Caco-2 (cell line): ENCODE measurements around the gene ST6GALNAC1. TPM values are rescaled to one million over a fixed set of nuclear protein-coding genes. Genes with fewer than 3 reads are reported as not detected.

Experiments
- BruUV-seq: library from RNA; stranded (reverse); fragments of 400-500 nt; replicated peaks from 2 replicates; lab custom pipeline; 2021; lab: Mats Ljungman, UMichigan
- CTCF ChIA-PET: fragments of 300-600 bp; sonication (Branson Sonifier 250); formaldehyde crosslinking; loops from one replicate; lab custom pipeline; 2022; ENCODE audit warnings: antibody characterized with exemption; lab: Charles Lee
- POLR2A ChIA-PET: fragments of 300-600 bp; sonication (Branson Sonifier 250); formaldehyde crosslinking; loops from one replicate; lab custom pipeline; 2022; ENCODE audit warnings: antibody characterized with exemption; lab: Charles Lee
- DNase-seq, 2 experiments: peaks; one replicate each; pipeline versions ENCODE4 v3.0.0 to v3.0.0-alpha.2; 2020 to 2022
- H3K27me3 ChIP-seq: replicated peaks from 2 replicates; pipeline ENCODE4 v1.6.0; 2011; ENCODE audit warnings: low read length; ENCODE audit not compliant: control insufficient read depth, insufficient read depth
- H3K36me3 ChIP-seq: 2 replicates; pipeline ENCODE4 v1.5.1; 2011; ENCODE audit warnings: low read length; ENCODE audit not compliant: control insufficient read depth, insufficient read depth
- H3K4me1 ChIP-seq: fragments of 250-450 bp; sonication (Bioruptor Pico); 2 replicates; pipeline ENCODE4 v1.5.1; 2020; ENCODE audit warnings: mild to moderate bottlenecking
- H3K4me3 ChIP-seq: 2 replicates; pipeline ENCODE4 v1.5.1; 2011; ENCODE audit warnings: low read depth, mild to moderate bottlenecking, control low read depth, low read length
- H3K9me3 ChIP-seq: fragments of 250-450 bp; sonication (Bioruptor Pico); 2 replicates; pipeline ENCODE4 v1.5.1; 2020; ENCODE audit warnings: mild to moderate bottlenecking, moderate library complexity
- H3K27ac Mint-ChIP-seq: one replicate; pipeline ENCODE4 v1.8.0; 2022; ENCODE audit warnings: mixed read lengths; ENCODE audit not compliant: unreplicated experiment
- H3K27me3 Mint-ChIP-seq: one replicate; pipeline ENCODE4 v1.8.0; 2022; ENCODE audit warnings: mixed read lengths; ENCODE audit not compliant: insufficient read depth, unreplicated experiment
- H3K36me3 Mint-ChIP-seq: one replicate; pipeline ENCODE4 v1.8.0; 2022; ENCODE audit warnings: mild to moderate bottlenecking, mixed read lengths; ENCODE audit not compliant: insufficient read depth, unreplicated experiment
- H3K4me1 Mint-ChIP-seq: one replicate; pipeline ENCODE4 v1.8.0; 2022; ENCODE audit warnings: low read depth, mixed read lengths; ENCODE audit not compliant: unreplicated experiment
- H3K4me3 Mint-ChIP-seq: one replicate; pipeline ENCODE4 v1.8.0; 2022; ENCODE audit warnings: mild to moderate bottlenecking, moderate library complexity, mixed read lengths; ENCODE audit not compliant: unreplicated experiment
- H3K9me3 Mint-ChIP-seq: one replicate; pipeline ENCODE4 v1.8.0; 2022; ENCODE audit warnings: mixed read lengths; ENCODE audit not compliant: unreplicated experiment
- CTCF ChIP-seq, 2 experiments: fragments of 200-600 bp in 1 of 2; IDR thresholded peaks; 1 replicate in 1 of 2; 2 replicates in 1 of 2; pipeline versions ENCODE4 v1.5.1 to v1.8.0; 2011 to 2022; ENCODE audit warnings: antibody characterized with exemption in 1 of 2, control low read depth in 1 of 2, inconsistent platforms in 1 of 2, low read depth in 1 of 2, low read length in 1 of 2, mild to moderate bottlenecking in 1 of 2, moderate library complexity in 1 of 2; ENCODE audit not compliant: insufficient read depth in 1 of 2, severe bottlenecking in 1 of 2, unreplicated experiment in 1 of 2
- intact Hi-C: fragments of 100-400 bp; cut with micrococcal nuclease; formaldehyde crosslinking; loops from one replicate; pipeline ENCODE4 v1.10.0; 2022; ENCODE audit not compliant: unreplicated experiment
- total RNA-seq: library from RNA; stranded (reverse); gene quantifications from 2 replicates; pipeline ENCODE4 v1.2.3, GENCODE V29; 2022

Gene ST6GALNAC1
- total RNA-seq, 1 experiment from 2014 or later: 1.7 TPM

GRCh38 chr17:76687298-76688164 is 44.0 kb upstream of the ST6GALNAC1 start:
- Histone ChIP-seq H3K4me3 (no peak overlapping the region), H3K36me3 (no peaks in the 10 kb centered on the region; the same call in 1 of the 2 replicates), H3K27me3 (no peaks in the 10 kb centered on the region), H3K9me3 (no peaks in the 10 kb centered on the region), H3K4me1 (peaks cover 30% of the 10 kb centered on the region)
- Mint-ChIP-seq H3K4me3 (no peak overlapping the region), H3K9me3 (no peaks in the 10 kb centered on the region), H3K36me3 (peaks cover 7% of the 10 kb centered on the region), H3K27ac (peak overlapping the region; percentile 22), H3K27me3 (no peaks in the 10 kb centered on the region), H3K4me1 (peaks cover 18% of the 10 kb centered on the region)
- TF ChIP-seq CTCF (IDR thresholded peaks at IDR 0.05; ENCODE audit: insufficient read depth in 1 of 2, low read depth in 1 of 2, low read length in 1 of 2, severe bottlenecking in 1 of 2, unreplicated experiment in 1 of 2): no peak
- ChIA-PET POLR2A (no interaction called here), CTCF (interaction anchor here (0.6 kb wide), 1 partner anchor 75 kb away, joined by 3 read pairs; no protein-coding TSS in a partner anchor)
- no TSS peak for BruUV-seq
- intact Hi-C loops: loop anchor here (2.0 kb wide), 1 partner anchor 27 kb away; no protein-coding TSS in a partner anchor
- no peak for DNase-seq

DNA sequence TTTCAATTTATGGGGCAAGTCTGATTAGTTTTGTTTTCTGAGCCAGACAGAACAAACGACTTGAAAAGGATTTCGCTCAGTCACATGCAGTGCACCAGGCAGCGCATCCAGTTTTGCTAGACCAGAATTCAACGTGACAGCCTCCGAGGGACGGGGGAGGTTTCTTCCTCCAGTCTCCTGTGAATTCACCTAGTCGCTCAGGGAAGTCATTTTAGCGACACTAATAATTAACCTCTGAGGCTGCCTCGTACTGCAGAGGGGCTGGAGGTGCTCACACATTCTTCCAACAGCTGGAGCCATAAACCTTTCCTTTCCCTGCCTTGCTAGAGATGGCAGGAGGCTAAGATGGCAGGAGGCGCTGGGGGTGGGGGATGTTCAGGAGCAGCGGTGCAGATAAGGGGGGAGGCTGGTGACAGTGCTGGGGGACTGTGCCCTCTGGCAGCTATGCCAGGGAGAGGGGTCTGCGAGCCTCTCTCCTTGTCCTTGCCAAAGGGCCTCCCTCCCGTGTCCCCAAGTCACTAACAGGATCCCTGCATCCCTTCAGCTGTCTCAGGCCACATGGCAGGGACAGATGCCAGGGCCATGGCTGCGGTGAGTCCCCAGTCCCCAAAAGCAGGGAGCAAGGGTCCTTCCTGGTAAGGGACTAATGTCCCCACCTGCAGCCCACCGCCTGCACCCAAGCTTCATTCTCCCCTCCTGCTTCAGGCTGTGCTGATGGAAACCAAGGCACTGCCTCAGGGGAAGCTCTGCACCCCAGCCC is 43.2 kb upstream of the ST6GALNAC1 start:
- peaks cover 30% of the 10 kb centered on the region for H3K4me1 ChIP-seq
- CTCF ChIA-PET: interaction anchor here (0.6 kb wide), 1 partner anchor 75 kb away, joined by 3 read pairs; no protein-coding TSS in a partner anchor
- Mint-ChIP-seq H3K36me3 (peaks cover 13% of the 10 kb centered on the region), H3K27ac (peak overlapping the region; percentile 22), H3K9me3 (no peaks in the 10 kb centered on the region), H3K27me3 (no peaks in the 10 kb centered on the region), H3K4me1 (peaks cover 18% of the 10 kb centered on the region), H3K4me3 (no peak overlapping the region)
- intact Hi-C loops: loop anchor here (2.0 kb wide), 1 partner anchor 28 kb away; no protein-coding TSS in a partner anchor
- no peak for TF ChIP-seq CTCF (IDR thresholded peaks at IDR 0.05; ENCODE audit: insufficient read depth in 1 of 2, low read depth in 1 of 2, low read length in 1 of 2, severe bottlenecking in 1 of 2, unreplicated experiment in 1 of 2)
- no peaks in the 10 kb centered on the region for H3K27me3 ChIP-seq
- no peak overlapping the region for H3K4me3 ChIP-seq
- POLR2A ChIA-PET: interaction anchor here (0.6 kb wide), 2 partner anchors 15 to 74 kb away, joined by 3 to 4 read pairs; no protein-coding TSS in a partner anchor
- no TSS peak for BruUV-seq
- no peaks in the 10 kb centered on the region for H3K9me3 ChIP-seq
- H3K36me3 ChIP-seq: no peaks in the 10 kb centered on the region; the same call in 1 of the 2 replicates
- peak; percentile 64 to 69 for DNase-seq

GRCh38 chr17:76685846-76686245 is 42.3 kb upstream of the ST6GALNAC1 start:
- no peaks in the 10 kb centered on the region for H3K27me3 ChIP-seq
- H3K4me1 ChIP-seq: peaks cover 30% of the 10 kb centered on the region
- no peaks in the 10 kb centered on the region for H3K9me3 ChIP-seq
- no TSS peak for BruUV-seq
- Mint-ChIP-seq H3K4me1 (peaks cover 18% of the 10 kb centered on the region), H3K9me3 (no peaks in the 10 kb centered on the region), H3K27me3 (no peaks in the 10 kb centered on the region), H3K27ac (no peak overlapping the region), H3K36me3 (peaks cover 17% of the 10 kb centered on the region), H3K4me3 (no peak overlapping the region)
- H3K36me3 ChIP-seq: no peaks in the 10 kb centered on the region; the same call in 1 of the 2 replicates
- H3K4me3 ChIP-seq: no peak overlapping the region
- intact Hi-C loops: loop anchor here (2.0 kb wide), 1 partner anchor 29 kb away; no protein-coding TSS in a partner anchor
- no peak for DNase-seq
- no peak for TF ChIP-seq CTCF (IDR thresholded peaks at IDR 0.05; ENCODE audit: insufficient read depth in 1 of 2, low read depth in 1 of 2, low read length in 1 of 2, severe bottlenecking in 1 of 2, unreplicated experiment in 1 of 2)
- ChIA-PET CTCF (interaction anchor here (1.9 kb wide), 1 partner anchor 128 kb away, joined by 8 read pairs; no protein-coding TSS in a partner anchor), POLR2A (no interaction called here)
